ENCODE data around the gene GBP6.
"Not testable (repeated sequence)": the region's sequence is repeated elsewhere in the genome, so short reads cannot be mapped to it uniquely, and the experiment has no call there.

Gene GBP6

GRCh38 chr1:89425056-89425455 lies 61.2 kb downstream of the GBP6 start:
- no peak for DNase-seq (ENCODE audit: low read depth)
- TF ChIP-seq, protein P1, sequence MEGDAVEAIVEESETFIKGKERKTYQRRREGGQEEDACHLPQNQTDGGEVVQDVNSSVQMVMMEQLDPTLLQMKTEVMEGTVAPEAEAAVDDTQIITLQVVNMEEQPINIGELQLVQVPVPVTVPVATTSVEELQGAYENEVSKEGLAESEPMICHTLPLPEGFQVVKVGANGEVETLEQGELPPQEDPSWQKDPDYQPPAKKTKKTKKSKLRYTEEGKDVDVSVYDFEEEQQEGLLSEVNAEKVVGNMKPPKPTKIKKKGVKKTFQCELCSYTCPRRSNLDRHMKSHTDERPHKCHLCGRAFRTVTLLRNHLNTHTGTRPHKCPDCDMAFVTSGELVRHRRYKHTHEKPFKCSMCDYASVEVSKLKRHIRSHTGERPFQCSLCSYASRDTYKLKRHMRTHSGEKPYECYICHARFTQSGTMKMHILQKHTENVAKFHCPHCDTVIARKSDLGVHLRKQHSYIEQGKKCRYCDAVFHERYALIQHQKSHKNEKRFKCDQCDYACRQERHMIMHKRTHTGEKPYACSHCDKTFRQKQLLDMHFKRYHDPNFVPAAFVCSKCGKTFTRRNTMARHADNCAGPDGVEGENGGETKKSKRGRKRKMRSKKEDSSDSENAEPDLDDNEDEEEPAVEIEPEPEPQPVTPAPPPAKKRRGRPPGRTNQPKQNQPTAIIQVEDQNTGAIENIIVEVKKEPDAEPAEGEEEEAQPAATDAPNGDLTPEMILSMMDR (IDR thresholded peaks at IDR 0.05; ENCODE audit: control insufficient read depth, extremely low read depth, insufficient read depth) = no peak
- H3K4me3 ChIP-seq (ENCODE audit: low read depth, low read length) = no peak overlapping the region

GRCh38 chr1:89429062-89429461 lies 65.2 kb downstream of the GBP6 start:
- no peak overlapping the region for H3K4me3 ChIP-seq (ENCODE audit: low read depth, low read length)
- TF ChIP-seq, protein P1 (IDR thresholded peaks at IDR 0.05; ENCODE audit: control insufficient read depth, extremely low read depth, insufficient read depth) = no peak
- no peak for DNase-seq (ENCODE audit: low read depth)

GRCh38 chr1:89429681-89430080 lies 65.8 kb downstream of the GBP6 start:
- not testable (repeated sequence) for DNase-seq (ENCODE audit: low read depth)

DNA sequence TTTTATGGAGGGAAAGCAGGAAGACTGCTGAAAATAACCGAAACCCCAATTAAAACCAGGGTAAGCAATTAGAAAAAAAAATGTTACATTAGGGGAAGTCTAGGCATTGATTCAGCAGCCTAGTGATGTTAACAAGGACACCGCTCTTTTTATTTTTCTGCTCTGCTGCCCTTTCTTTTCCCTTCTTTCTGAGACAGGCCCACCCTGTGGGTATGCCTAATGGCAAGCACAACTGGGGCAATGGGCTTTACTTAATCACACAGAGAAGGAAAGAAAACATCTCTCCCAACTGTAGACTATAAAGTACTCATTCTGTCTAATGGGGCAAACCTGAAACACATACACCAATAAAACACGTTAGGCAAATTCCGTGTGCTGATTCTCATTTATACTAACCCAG lies 69.6 kb downstream of the GBP6 start:
- DNase-seq (ENCODE audit: low read depth) = no peak
- TF ChIP-seq, protein P1 (IDR thresholded peaks at IDR 0.05; ENCODE audit: control insufficient read depth, extremely low read depth, insufficient read depth) = no peak
- H3K4me3 ChIP-seq (ENCODE audit: low read depth, low read length) = no peak overlapping the region

More at GRCh38 chr1:89429681-89430080, 65.8 kb downstream of the GBP6 start:
- not testable (repeated sequence) for H3K4me3 ChIP-seq (ENCODE audit: low read depth, low read length)

GRCh38 chr1:89434058-89434780 lies 70.4 kb downstream of the GBP6 start:
- DNase-seq (ENCODE audit: low read depth); H3K4me3 ChIP-seq (ENCODE audit: low read depth, low read length): not testable (repeated sequence)
